Dermis blood vessel endothelial cell (primary cell): ENCODE results near the gene CCR5. TPM values are rescaled to one million over a fixed set of nuclear protein-coding genes. Genes with fewer than 3 reads are reported as not detected.

Experiments used
- DNase-seq: peaks from one replicate; pipeline ENCODE4 v3.0.0; 2010
- total RNA-seq: library from RNA; depleted of rRNA; stranded (reverse); fragments of >200 nt; gene quantifications from 2 replicates; pipeline ENCODE4 v1.2.3, GENCODE V29; 2014

CCR5 gene
- total RNA-seq, 1 donor from 2014 or later = not detected

DNA sequence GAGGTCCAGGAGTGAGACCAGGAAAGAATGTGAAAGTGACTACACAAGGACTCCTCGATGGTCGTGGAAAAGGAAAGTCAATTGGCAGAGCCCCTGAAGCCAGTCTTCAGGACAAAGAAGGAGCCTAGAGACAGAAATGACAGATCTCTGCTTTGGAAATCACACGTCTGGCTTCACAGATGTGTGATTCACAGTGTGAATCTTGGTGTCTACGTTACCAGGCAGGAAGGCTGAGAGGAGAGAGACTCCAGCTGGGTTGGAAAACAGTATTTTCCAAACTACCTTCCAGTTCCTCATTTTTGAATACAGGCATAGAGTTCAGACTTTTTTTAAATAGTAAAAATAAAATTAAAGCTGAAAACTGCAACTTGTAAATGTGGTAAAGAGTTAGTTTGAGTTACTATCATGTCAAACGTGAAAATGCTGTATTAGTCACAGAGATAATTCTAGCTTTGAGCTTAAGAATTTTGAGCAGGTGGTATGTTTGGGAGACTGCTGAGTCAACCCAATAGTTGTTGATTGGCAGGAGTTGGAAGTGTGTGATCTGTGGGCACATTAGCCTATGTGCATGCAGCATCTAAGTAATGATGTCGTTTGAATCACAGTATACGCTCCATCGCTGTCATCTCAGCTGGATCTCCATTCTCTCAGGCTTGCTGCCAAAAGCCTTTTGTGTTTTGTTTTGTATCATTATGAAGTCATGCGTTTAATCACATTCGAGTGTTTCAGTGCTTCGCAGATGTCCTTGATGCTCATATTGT, 10.8 kb upstream of the CCR5 start:
- no peak for DNase-seq

DNA sequence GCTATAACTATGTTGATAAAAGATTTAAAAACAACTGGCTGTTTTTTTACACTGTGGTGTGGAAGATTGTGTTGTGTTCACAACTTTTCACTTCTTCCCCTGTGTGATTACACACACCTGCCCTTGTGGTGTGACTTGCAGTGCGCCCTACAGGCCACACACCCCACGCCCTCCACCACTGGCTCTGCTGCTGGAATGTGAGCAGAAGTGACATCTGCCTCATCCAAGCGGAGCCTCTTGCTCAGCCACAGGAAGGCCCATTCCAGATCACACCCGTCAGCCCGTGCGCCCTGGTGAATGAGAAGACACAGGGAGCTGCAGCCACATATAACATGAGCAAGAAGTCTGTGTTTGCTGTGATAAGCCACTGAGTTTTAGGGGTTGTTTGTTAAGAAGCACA, 9.8 kb upstream of the CCR5 start:
- DNase-seq = no peak

DNA sequence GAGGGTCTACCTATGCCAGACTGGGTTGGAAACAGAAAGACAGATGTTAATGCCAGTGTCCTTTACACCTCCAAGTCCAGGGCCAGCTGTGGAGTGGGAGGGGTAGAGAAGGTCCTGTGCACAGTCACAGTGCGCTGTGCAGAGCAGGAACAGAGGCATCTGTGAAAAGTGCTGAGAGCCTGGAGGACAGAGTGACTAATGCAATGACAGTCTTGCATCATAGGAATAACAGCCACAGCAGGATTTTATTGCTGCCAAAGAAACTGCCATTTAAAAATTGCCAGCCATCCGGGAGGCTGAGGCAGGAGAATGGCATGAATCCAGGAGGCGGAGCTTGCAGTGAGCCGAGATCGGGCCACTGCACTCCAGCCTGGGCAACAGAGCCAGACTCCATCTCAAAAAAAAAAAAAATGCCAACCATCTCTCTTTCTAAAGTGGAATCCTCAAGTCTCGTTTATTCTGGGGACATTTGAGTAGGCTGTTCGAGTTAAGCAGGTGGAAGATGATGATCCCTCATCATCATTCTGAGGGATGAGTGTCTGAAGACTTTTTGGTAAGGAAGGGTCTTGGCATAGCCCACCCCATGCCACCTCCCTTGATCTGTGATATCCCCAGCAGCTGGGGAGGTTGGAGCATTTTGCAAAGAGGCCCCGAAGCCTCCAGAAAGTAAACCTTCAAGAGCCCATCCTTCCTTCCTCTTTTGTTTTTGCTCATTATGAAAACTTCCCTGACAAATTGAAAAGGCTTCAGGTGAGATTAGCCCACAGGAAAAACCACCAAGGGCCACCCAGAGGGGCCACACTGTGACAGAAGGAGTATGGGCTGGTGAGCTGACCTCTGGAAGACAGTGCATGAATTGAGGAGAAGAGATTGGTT, 9.1 kb upstream of the CCR5 start:
- DNase-seq = no peak

DNA sequence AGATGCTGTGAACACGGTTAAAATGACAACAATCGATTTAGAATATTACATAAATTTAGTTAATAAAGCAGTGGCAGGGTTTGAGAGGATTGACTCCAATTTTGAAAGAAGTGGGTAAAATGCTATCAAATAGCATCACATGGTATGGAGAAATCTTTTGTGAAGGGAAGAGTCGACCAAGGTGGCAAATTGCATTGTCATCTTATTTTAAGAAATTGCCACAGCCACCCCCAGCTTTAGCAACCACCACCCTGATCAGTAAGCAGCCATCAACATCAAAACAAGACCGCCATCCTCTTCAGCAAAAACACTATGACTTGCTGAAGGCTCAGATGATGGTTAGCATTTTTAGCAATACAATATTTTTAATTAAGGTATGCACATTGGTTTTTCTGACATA, 5.7 kb upstream of the CCR5 start:
- DNase-seq = no peak

DNA sequence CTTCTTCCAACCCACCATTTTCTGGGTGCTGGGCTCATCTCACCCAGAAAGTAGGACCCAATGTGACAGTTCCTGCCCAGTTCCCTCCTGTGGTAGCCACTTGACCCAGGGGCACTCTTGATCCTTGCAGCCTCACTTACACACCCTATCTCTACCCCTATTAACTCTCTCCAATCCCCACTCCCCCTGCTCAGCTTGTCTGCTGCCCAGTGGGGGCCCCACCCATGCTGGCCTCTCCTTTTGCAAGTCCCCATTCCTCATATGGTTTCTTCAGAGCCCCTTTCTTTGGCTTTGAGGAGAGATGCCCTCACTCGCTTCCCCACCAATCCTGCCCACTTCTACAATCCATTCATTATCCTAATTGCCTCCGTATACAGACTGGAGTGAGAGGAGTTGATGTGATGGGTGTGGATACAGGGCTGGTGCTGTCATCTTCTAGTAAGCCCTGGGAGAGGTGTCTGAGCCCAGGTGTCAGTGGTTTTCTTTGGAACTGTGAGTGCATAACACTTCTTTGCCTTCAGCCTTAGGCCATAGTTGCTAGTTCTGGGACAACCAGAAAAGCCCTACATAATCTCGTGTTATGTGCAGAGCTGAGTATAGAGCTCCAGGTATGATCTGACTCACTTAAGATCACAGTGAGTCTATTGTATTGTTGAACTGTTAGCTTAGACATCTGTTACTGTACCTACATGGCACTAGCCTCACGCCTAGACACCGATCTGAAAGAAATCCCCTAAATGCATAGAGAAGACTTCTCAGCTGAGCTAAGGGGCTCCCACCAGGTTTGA, 4.8 kb upstream of the CCR5 start:
- DNase-seq = no peak

DNA sequence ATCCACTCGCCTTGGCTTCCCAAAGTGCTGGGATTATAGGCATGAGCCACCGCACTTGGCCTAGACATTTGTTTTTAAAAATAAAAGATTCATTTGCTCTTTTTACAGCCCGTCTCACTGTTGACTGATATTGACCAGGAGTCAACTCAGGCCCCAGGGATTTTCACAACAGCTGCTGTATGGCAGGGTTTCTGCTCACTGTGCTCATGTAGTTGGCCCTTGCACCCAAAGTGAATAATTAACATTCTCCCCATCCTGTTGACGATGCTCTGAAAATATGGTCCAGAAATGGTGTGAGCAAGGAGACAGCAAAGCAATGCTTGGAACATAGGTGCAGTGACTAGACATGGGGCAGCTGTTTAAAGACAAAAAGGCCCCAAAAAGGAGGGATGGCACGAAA, 2.9 kb upstream of the CCR5 start:
- DNase-seq = no peak

DNA sequence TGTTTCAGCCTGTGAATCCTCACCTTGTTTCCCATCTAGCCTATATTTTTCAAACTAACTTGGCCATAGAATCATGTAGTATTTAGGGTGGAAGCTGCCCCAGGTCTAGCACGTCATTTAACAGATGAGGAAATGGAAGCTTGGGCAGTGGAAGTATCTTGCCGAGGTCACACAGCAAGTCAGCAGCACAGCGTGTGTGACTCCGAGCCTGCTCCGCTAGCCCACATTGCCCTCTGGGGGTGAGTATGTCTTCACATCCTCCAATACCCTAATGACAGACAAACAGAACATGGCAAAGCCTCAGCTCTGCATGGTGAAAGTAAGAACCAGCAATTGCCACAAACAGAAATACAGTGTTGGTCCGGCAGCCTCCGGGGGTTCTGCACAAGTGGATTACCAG, 2.2 kb upstream of the CCR5 start:
- DNase-seq = no peak

DNA sequence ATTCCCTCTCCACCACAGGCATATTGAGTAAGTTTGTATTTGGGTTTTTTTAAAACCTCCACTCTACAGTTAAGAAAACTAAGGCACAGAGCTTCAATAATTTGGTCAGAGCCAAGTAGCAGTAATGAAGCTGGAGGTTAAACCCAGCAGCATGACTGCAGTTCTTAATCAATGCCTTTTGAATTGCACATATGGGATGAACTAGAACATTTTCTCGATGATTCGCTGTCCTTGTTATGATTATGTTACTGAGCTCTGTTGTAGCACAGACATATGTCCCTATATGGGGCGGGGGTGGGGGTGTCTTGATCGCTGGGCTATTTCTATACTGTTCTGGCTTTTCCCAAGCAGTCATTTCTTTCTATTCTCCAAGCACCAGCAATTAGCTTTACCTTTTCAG, 1.6 kb upstream of the CCR5 start:
- DNase-seq = no peak

DNA sequence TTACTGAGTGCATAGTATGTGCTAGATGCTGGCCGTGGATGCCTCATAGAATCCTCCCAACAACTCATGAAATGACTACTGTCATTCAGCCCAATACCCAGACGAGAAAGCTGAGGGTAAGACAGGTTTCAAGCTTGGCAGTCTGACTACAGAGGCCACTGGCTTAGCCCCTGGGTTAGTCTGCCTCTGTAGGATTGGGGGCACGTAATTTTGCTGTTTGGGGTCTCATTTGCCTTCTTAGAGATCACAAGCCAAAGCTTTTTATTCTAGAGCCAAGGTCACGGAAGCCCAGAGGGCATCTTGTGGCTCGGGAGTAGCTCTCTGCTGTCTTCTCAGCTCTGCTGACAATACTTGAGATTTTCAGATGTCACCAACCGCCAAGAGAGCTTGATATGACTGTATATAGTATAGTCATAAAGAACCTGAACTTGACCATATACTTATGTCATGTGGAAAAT, 1.0 kb upstream of the CCR5 start:
- no peak for DNase-seq

DNA sequence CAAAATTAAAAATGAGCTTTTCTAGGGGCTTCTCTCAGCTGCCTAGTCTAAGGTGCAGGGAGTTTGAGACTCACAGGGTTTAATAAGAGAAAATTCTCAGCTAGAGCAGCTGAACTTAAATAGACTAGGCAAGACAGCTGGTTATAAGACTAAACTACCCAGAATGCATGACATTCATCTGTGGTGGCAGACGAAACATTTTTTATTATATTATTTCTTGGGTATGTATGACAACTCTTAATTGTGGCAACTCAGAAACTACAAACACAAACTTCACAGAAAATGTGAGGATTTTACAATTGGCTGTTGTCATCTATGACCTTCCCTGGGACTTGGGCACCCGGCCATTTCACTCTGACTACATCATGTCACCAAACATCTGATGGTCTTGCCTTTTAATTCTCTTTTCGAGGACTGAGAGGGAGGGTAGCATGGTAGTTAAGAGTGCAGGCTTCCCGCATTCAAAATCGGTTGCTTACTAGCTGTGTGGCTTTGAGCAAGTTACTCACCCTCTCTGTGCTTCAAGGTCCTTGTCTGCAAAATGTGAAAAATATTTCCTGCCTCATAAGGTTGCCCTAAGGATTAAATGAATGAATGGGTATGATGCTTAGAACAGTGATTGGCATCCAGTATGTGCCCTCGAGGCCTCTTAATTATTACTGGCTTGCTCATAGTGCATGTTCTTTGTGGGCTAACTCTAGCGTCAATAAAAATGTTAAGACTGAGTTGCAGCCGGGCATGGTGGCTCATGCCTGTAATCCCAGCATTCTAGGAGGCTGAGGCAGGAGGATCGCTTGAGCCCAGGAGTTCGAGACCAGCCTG, 984 bp downstream of the CCR5 start:
- no peak for DNase-seq

DNA sequence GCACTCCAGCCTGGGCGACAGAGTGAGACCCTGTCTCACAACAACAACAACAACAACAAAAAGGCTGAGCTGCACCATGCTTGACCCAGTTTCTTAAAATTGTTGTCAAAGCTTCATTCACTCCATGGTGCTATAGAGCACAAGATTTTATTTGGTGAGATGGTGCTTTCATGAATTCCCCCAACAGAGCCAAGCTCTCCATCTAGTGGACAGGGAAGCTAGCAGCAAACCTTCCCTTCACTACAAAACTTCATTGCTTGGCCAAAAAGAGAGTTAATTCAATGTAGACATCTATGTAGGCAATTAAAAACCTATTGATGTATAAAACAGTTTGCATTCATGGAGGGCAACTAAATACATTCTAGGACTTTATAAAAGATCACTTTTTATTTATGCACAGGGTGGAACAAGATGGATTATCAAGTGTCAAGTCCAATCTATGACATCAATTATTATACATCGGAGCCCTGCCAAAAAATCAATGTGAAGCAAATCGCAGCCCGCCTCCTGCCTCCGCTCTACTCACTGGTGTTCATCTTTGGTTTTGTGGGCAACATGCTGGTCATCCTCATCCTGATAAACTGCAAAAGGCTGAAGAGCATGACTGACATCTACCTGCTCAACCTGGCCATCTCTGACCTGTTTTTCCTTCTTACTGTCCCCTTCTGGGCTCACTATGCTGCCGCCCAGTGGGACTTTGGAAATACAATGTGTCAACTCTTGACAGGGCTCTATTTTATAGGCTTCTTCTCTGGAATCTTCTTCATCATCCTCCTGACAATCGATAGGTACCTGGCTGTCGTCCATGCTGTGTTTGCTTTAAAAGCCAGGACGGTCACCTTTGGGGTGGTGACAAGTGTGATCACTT, 2.0 kb downstream of the CCR5 start:
- DNase-seq = peak; percentile 13

DNA sequence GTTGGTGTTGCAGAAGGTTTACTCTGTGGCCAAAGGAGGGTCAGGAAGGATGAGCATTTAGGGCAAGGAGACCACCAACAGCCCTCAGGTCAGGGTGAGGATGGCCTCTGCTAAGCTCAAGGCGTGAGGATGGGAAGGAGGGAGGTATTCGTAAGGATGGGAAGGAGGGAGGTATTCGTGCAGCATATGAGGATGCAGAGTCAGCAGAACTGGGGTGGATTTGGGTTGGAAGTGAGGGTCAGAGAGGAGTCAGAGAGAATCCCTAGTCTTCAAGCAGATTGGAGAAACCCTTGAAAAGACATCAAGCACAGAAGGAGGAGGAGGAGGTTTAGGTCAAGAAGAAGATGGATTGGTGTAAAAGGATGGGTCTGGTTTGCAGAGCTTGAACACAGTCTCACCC, 4.0 kb downstream of the CCR5 start:
- DNase-seq = no peak

DNA sequence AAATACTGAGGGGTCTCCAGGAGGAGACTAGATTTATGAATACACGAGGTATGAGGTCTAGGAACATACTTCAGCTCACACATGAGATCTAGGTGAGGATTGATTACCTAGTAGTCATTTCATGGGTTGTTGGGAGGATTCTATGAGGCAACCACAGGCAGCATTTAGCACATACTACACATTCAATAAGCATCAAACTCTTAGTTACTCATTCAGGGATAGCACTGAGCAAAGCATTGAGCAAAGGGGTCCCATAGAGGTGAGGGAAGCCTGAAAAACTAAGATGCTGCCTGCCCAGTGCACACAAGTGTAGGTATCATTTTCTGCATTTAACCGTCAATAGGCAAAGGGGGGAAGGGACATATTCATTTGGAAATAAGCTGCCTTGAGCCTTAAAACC, 4.5 kb downstream of the CCR5 start:
- DNase-seq = no peak

DNA sequence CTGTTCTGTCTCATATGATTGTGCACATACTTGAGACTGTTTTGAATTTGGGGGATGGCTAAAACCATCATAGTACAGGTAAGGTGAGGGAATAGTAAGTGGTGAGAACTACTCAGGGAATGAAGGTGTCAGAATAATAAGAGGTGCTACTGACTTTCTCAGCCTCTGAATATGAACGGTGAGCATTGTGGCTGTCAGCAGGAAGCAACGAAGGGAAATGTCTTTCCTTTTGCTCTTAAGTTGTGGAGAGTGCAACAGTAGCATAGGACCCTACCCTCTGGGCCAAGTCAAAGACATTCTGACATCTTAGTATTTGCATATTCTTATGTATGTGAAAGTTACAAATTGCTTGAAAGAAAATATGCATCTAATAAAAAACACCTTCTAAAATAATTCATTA, 5.1 kb downstream of the CCR5 start:
- no peak for DNase-seq

DNA sequence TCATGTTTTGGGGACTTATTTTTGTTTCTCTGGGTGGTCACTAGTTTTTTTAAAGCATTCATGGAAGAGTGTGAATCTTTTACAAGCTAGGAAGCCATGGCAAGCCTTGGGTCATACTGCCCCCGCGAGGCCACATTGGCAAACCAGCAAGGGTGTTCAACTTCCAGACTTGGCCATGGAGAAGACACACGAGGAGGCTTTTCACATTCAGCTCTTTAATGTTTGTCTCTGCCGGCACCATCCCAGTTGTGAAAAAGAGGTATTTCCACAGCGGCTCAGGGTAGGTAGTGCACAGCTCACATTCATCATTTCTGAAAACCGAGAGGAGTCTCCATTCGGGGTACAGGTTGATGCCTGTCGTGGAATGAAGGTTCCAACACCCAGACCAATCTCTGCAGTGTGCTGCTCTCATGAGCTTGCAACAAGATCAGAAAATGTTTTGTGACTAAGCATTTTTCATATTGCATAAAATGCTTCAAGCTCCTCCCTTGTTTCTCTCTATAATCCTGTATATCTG, 7.7 kb downstream of the CCR5 start:
- peak; percentile 74 for DNase-seq

DNA sequence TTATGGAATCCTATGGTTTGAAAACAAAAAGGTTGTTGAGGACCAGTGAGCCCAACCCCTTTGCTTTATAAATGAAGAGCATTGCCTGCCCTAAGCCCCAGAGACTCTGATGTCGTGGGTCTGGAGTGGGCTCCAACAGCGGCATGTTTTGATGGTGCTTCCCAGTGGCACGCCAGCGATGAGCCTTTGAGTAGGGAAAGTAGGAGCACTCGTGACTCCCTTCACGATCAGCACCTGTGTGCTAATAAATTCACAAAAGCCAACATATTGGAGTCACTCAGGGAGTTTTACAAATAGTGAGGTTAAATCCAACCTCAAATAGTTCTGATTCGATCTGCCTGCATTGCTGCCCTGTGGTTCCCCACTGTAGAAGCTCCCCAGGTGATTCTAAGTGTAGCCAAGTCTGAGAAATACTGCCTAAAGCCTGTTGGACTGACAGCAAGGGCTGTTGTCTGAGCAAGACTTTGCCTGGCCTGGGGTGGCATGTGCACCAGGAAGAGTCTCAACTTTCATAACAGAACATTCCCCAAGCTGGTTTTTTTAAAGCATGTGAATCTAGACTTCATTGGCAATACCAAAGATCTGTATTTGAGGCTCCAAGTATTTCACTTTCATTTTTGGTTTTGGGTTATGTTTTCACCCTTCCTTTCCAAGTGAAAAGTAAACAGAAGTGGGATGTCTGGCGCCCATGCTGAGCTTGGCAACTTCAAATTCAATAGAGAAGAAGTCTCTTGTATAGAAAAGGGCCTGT, 9.9 kb downstream of the CCR5 start:
- DNase-seq = no peak

DNA sequence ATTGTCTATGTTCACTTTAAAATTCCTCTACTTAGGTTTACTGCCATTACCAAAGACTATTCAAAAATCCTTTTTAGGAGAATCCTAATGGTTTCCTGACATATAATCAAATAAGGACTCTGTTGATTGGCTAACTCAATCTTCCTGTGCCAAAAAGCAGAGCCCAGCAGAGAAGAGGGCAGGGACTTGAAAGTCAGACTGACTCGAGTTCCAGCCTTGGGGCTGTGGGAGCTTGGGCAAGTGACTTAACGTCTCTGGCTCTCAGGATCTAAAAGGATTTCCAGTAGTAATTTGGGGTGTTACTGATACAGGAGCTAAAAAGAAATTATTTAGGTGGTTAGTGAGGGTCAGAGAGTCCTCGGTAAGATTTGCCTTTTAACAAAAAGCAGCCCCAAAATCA, 10.9 kb downstream of the CCR5 start:
- DNase-seq = no peak

DNA sequence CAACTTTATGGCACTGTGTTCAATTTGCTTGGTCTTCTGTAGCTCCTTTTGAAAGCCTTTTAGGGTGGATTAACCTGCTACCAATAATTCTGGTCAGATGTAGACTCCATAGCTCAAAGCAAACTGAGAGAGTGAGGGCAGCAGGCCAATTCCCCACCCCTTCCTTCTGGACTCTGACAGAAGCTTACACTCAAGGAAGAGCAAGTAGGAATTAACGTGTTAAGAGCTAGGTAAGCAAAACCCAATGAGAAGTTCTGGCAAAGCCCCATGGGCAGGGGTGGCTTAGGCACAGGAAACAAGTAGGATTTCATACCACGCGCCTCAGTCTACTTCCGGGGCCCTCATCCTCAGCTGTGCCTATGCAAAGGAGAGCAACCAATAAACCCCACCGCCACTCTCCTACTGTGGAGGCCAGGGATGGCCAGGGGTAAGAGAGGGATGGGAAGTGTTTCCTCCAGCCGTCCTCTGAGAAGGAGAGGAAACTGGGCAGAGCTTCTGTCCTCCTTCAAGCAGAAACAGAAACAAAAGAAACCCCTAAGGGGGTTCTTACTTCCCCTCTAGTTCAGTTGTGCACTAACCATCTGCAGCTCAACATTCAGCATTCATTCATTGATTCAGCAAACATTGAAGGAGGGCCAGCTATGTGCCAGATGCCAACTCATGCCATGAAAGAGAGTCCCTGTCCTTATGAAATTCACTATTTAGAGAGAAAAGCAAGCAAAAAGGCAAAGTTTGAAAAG, 12.6 kb downstream of the CCR5 start:
- DNase-seq = no peak

DNA sequence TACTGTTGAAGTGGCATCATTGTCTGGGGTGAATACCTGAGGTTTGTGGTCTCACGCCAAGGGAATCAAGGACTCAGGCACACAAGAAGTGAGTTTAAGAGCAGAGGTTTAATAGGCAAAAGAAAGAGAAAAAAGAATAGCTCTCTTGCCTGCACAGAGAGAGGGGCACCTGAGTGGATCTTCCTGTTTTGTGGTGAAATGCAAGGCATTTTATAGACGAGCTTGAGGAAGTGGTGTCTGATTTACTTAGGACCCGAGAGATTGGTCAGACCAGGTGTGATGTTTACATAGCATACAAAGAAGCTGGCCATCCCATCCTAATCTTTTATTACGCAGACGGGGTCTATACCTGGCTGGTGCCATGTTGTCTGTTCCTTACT, 13.2 kb downstream of the CCR5 start:
- DNase-seq = no peak

DNA sequence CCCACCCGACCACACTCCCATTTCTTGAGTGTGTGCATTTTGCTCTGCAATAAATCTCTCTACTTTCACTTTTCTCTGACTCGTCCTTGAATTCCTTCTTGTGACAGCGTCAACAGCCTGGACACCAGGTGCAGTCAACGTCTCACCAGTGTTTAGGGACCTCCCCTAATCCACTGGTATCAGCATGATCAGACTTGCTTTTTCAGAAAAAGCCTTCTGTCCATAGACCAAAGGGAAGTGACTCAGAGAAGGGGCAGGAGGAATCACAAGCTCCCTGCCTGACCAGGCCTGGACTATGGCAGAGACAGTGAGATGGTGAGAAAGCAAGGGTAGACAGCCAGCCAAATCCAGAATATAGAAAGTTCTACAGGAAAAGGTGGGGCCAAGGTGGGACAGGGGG, 15.5 kb downstream of the CCR5 start:
- DNase-seq = peak; percentile 84
